AG08396 (cell line): ENCODE results near the gene PCDHB9.
A peak's percentile ranks its signal among the peaks of the same experiment; 100 is the strongest.
"Not testable (repeated sequence)": the region's sequence is repeated elsewhere in the genome, so short reads cannot be mapped to it uniquely, and the experiment has no call there.

ENCODE experiments used
- DNase-seq: peaks from one replicate; pipeline ENCODE4 v3.0.0; 2012; ENCODE audit warnings: low spot score, mixed read lengths

Gene PCDHB9

GRCh38 chr5:141188682-141189081 lies 1.7 kb downstream of the PCDHB9 start:
- DNase-seq: not testable (repeated sequence)

GRCh38 chr5:141189131-141189530 lies 2.2 kb downstream of the PCDHB9 start:
- DNase-seq: not testable (repeated sequence)

GRCh38 chr5:141192110-141192725 lies 5.3 kb downstream of the PCDHB9 start, which contains the start of gene PCDHB10:
Gene PCDHB10, plus strand, starts transcription at chr5:141192353. Its CDS starts 200 bp downstream, at chr5:141192553.
- DNase-seq: peak; percentile 64

- DNase-seq: not testable (repeated sequence)
Measured at GRCh38 chr5:141194332-141194731, 7.4 kb downstream of the PCDHB9 start.

GRCh38 chr5:141196363-141196762 lies 9.4 kb downstream of the PCDHB9 start:
- no peak for DNase-seq

- peak; percentile 37 for DNase-seq
Measured at GRCh38 chr5:141199359-141200235, 12.6 kb downstream of the PCDHB9 start, which contains the start of gene PCDHB11. Gene PCDHB11, plus strand, starts transcription at chr5:141199627. Its CDS starts 148 bp downstream, at chr5:141199775.

GRCh38 chr5:141201126-141201525 lies 14.2 kb downstream of the PCDHB9 start:
- DNase-seq: not testable (repeated sequence)

- not testable (repeated sequence) for DNase-seq
Measured at GRCh38 chr5:141201646-141202045, 14.7 kb downstream of the PCDHB9 start.

- DNase-seq: peak; percentile 29
Measured at GRCh38 chr5:141208478-141208877, 21.5 kb downstream of the PCDHB9 start, which contains the start of gene PCDHB12. Gene PCDHB12, plus strand, starts transcription at chr5:141208719. Its CDS starts 189 bp downstream, at chr5:141208908.

- not testable (repeated sequence) for DNase-seq
Measured at GRCh38 chr5:141210281-141210680, 23.3 kb downstream of the PCDHB9 start.

- DNase-seq: not testable (repeated sequence)
Measured at GRCh38 chr5:141210849-141211248, 23.9 kb downstream of the PCDHB9 start.

- DNase-seq: not testable (repeated sequence)
Measured at GRCh38 chr5:141213656-141214339, 26.8 kb downstream of the PCDHB9 start, which contains the start of gene PCDHB13. Gene PCDHB13, plus strand, starts transcription at chr5:141213919. Its CDS starts 205 bp downstream, at chr5:141214124.

GRCh38 chr5:141214583-141214982 lies 27.6 kb downstream of the PCDHB9 start:
- not testable (repeated sequence) for DNase-seq

- DNase-seq: not testable (repeated sequence)
Measured at GRCh38 chr5:141215504-141215903, 28.5 kb downstream of the PCDHB9 start.

- DNase-seq: not testable (repeated sequence)
Measured at GRCh38 chr5:141216035-141216434, 29.1 kb downstream of the PCDHB9 start.

- DNase-seq: peak; percentile 50
Measured at GRCh38 chr5:141223112-141223783, 36.3 kb downstream of the PCDHB9 start, which contains the start of gene PCDHB14. Gene PCDHB14, plus strand, starts transcription at chr5:141223343. Its CDS starts 163 bp downstream, at chr5:141223506.

GRCh38 chr5:141224844-141225243 lies 37.9 kb downstream of the PCDHB9 start:
- DNase-seq: not testable (repeated sequence)

GRCh38 chr5:141225421-141225820 lies 38.5 kb downstream of the PCDHB9 start:
- DNase-seq: not testable (repeated sequence)

GRCh38 chr5:141234109-141234667 lies 47.2 kb downstream of the PCDHB9 start:
- DNase-seq: no peak

- DNase-seq: not testable (repeated sequence)
Measured at GRCh38 chr5:141235922-141236321, 49.0 kb downstream of the PCDHB9 start.
